Bronchial epithelial cell (primary cell): ENCODE data around the gene FOXB1. TPM values are rescaled to one million over a fixed set of nuclear protein-coding genes. Genes with fewer than 3 reads are reported as not detected.

Experiments
- DNase-seq: peaks from one replicate; pipeline ENCODE4 v3.0.0-alpha.2; 2010; ENCODE audit warnings: low read depth
- FAIRE-seq: peaks from 2 replicates; lab custom pipeline; 2011; peaks lifted over from hg19 to GRCh38; lab: Jason Lieb, UNC
- H3K27me3 ChIP-seq: 2 replicates; pipeline ENCODE4 v1.5.1; 2011; ENCODE audit warnings: low read length; ENCODE audit not compliant: control insufficient read depth, insufficient read depth
- H3K36me3 ChIP-seq: 2 replicates; pipeline ENCODE4 v1.5.1; 2011; ENCODE audit warnings: low read length; ENCODE audit not compliant: control insufficient read depth, insufficient read depth
- H3K4me3 ChIP-seq: 2 replicates; pipeline ENCODE4 v1.5.1; 2011; ENCODE audit warnings: mild to moderate bottlenecking, low read depth, low read length, control low read depth
- total RNA-seq: library from RNA; depleted of rRNA; stranded (reverse); fragments of >200 nt; gene quantifications from 2 replicates; pipeline ENCODE4 v1.2.1, GENCODE V29; 2014
- TF ChIP-seq, protein P1 (sequence below): IDR thresholded peaks from 2 replicates; pipeline ENCODE4 v1.5.1; 2011; ENCODE audit warnings: mild to moderate bottlenecking, moderate library complexity, low read length, control low read depth, inconsistent platforms; ENCODE audit not compliant: insufficient read depth, severe bottlenecking

The FOXB1 gene
- total RNA-seq, 1 donor from 2014 or later, result not detected

DNA sequence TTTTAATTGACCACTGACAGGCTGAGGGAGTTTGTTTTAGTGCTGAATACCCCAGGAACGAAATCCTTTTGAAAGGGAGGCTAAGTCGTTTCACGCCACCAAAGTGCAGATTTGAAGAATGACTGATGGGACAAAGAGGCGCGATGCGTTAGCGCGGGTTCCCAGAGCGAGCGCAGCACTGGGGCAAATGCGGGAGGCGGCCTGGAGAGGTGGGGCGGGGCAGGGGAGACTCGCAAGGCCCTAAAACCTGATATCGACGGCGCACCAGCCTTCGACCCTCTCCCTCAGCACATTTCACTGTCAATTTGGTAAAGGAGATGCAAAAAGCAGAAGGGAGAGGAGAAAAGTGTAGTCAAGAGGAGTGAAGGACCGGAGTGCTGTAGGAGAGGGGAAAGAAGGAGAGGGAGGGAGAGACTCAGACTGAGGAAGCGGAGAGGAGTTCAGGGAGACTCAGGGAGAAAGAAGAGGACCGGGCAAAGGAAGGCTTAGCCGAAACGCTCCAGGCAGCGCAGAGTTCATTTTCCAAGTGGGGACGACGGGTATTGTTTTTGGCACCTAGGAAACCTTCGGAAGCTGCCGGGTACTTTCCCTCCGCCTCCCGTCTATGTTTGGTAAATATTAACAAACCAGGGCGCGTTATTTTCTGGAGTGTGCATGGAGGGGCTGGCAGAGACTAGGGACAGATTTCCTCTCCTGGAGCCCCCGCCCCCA lies 3.8 kb upstream of the FOXB1 start:
- DNase-seq (no peak), FAIRE-seq (no peak)
- no peaks in the 10 kb centered on the region for H3K36me3 ChIP-seq
- H3K4me3 ChIP-seq, result no peak overlapping the region
- peaks cover 87% of the 10 kb centered on the region for H3K27me3 ChIP-seq
- TF ChIP-seq, protein P1, sequence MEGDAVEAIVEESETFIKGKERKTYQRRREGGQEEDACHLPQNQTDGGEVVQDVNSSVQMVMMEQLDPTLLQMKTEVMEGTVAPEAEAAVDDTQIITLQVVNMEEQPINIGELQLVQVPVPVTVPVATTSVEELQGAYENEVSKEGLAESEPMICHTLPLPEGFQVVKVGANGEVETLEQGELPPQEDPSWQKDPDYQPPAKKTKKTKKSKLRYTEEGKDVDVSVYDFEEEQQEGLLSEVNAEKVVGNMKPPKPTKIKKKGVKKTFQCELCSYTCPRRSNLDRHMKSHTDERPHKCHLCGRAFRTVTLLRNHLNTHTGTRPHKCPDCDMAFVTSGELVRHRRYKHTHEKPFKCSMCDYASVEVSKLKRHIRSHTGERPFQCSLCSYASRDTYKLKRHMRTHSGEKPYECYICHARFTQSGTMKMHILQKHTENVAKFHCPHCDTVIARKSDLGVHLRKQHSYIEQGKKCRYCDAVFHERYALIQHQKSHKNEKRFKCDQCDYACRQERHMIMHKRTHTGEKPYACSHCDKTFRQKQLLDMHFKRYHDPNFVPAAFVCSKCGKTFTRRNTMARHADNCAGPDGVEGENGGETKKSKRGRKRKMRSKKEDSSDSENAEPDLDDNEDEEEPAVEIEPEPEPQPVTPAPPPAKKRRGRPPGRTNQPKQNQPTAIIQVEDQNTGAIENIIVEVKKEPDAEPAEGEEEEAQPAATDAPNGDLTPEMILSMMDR, result no peak

GRCh38 chr15:60000824-60001609 lies 3.1 kb upstream of the FOXB1 start:
- H3K4me3 ChIP-seq, result no peak overlapping the region
- TF ChIP-seq, protein P1, result no peak
- FAIRE-seq, result no peak
- H3K36me3 ChIP-seq, result no peaks in the 10 kb centered on the region
- no peak for DNase-seq
- peaks cover 89% of the 10 kb centered on the region for H3K27me3 ChIP-seq

- DNase-seq (no peak), FAIRE-seq (no peak)
- TF ChIP-seq, protein P1, result no peak
- no peaks in the 10 kb centered on the region for H3K36me3 ChIP-seq
- H3K27me3 ChIP-seq, result peaks cover 86% of the 10 kb centered on the region
- H3K4me3 ChIP-seq, result no peak overlapping the region
Measured at GRCh38 chr15:60001610-60002527, 2.2 kb upstream of the FOXB1 start.

- TF ChIP-seq, protein P1, result no peak
- H3K36me3 ChIP-seq, result no peaks in the 10 kb centered on the region
- no peak for FAIRE-seq
- no peak overlapping the region for H3K4me3 ChIP-seq
- no peak for DNase-seq
- H3K27me3 ChIP-seq, result peaks cover 81% of the 10 kb centered on the region
Measured at GRCh38 chr15:60002528-60003218, 1.4 kb upstream of the FOXB1 start.

DNA sequence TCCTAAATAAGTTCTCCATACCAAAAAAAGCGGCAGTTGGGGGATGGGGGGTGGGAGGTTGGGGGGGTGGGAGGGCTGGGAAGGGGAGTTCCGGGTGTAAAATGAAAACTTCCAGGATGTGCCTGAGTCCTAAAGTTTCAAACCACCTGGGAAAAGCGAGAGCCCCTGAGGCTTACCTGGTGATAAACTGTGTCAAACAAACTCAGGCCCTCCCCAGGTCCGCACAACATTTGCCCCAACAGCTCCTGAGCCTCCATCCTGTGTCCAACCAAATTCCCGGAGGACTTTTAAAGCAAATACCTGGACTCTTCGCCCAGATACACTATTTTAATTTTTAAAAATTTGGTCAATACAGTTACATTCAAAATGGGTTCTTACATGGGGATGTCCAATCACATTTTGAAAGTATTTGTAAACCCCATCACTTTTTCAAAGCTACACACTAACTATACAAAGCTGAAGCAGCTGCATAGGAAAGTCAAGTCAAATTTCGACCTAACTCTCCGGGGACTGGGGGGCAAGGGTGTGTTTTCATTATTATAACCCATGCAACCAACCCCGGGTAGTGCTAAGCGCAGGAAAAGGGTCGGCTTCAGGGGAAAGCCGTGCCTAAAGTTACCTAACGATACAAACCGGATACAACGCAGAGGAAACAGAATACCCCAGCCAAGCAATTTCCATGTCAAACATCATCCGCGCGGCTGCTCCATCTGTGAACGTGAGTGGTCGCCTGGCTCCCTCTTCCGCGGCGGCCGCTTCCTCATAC lies 685 bp upstream of the FOXB1 start:
- FAIRE-seq (no peak), DNase-seq (no peak)
- Histone ChIP-seq H3K4me3 (no peak overlapping the region), H3K27me3 (peaks cover 84% of the 10 kb centered on the region), H3K36me3 (no peaks in the 10 kb centered on the region)
- TF ChIP-seq, protein P1, result no peak
